Stimulated activated effector memory CD8-positive, alpha-beta T cell treated with anti-CD3 and anti-CD28 coated beads, Interleukin-12 subunit alpha, Interleukin-12 subunit beta, amount 100 ng/mL, for 72 hours (primary cell): ENCODE measurements around the gene MAP1S.
"Not testable (repeated sequence)": the region's sequence is repeated elsewhere in the genome, so short reads cannot be mapped to it uniquely, and the experiment has no call there.

Experiments used
- ATAC-seq: fragments of 150-1000 bp; cut with Tn5 transposase; 2 replicates; pipeline ENCODE4 v1.10.0; 2021
- DNase-seq, 2 donors: peaks; one replicate each; pipeline ENCODE4 v3.0.0; 2021 to 2022; ENCODE audit warnings: low spot score in 2 of 2
- H3K27ac Mint-ChIP-seq: one replicate; pipeline ENCODE4 v1.8.0; 2022; ENCODE audit warnings: mild to moderate bottlenecking, mixed read lengths
- H3K36me3 Mint-ChIP-seq: one replicate; pipeline ENCODE4 v1.8.0; 2022; ENCODE audit warnings: mild to moderate bottlenecking, mixed read lengths
- H3K4me1 Mint-ChIP-seq: one replicate; pipeline ENCODE4 v1.8.0; 2022; ENCODE audit warnings: mixed read lengths
- H3K4me3 Mint-ChIP-seq: one replicate; pipeline ENCODE4 v1.8.0; 2022; ENCODE audit warnings: mild to moderate bottlenecking, mixed read lengths
- H3K9me3 Mint-ChIP-seq: one replicate; pipeline ENCODE4 v1.8.0; 2022; ENCODE audit warnings: mixed read lengths

The MAP1S gene

DNA sequence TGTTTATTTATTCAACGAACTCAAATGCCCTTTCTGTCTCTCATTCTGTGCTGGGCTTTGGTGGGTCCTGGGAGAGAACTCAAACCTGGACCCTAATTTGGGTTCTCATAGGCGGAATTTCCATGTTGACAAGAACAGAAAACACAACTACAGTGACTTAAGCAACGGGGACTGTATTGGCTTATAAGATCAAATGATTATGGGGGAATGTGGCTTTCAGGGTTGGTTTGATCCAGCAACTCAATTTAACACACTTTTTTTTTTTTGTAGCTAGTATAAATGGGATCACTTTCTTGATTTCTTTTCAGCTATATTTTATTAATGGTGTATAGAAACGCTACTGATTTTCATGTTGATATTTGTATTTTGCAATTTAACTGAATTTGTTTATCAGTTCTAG lies 41.9 kb downstream of the MAP1S start:
- Mint-ChIP-seq H3K4me1 (peaks cover 15% of the 10 kb centered on the region), H3K36me3 (peaks cover 94% of the 10 kb centered on the region), H3K4me3 (no peak overlapping the region), H3K27ac (no peak overlapping the region), H3K9me3 (no peaks in the 10 kb centered on the region)
- no peak for ATAC-seq
- DNase-seq: no peak

DNA sequence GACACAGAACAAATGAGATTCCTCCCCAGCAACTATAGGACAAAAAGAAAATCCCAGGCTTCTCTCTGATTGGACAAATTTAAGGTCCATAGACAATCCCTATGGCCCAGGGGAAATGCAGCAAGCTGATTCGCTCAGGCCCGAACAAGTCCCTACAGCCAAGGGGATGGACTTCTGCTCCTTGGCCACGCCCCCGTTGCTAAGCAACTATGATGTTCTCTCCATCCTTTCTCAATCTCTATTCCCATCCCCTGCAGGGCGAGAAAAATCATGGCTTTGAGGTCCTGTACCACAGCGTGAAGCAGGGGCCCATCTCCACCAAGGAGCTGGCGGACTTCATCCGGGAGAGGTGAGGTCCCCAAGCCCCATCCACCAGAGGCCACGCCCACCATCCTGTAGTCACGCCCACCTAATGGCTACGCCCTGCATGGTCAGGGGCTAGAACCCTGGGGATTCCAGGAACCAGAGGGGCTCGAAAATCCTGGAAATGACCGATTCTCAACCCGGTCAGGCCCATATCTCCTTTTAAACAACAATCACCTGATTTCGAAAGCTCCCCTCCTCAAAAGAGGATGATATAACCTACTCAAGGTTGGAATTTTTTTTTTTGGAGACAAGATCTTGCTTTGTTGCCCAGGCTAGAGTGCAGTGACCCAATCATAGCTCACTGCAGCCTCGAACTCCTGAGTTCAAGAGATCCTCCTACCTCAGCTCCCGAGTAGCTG lies 43.4 kb downstream of the MAP1S start:
- Mint-ChIP-seq H3K36me3 (peaks cover 94% of the 10 kb centered on the region), H3K4me3 (no peak overlapping the region), H3K9me3 (no peaks in the 10 kb centered on the region), H3K27ac (no peak overlapping the region), H3K4me1 (peaks cover 12% of the 10 kb centered on the region)
- DNase-seq (no peak), ATAC-seq (peak; percentile 34)

DNA sequence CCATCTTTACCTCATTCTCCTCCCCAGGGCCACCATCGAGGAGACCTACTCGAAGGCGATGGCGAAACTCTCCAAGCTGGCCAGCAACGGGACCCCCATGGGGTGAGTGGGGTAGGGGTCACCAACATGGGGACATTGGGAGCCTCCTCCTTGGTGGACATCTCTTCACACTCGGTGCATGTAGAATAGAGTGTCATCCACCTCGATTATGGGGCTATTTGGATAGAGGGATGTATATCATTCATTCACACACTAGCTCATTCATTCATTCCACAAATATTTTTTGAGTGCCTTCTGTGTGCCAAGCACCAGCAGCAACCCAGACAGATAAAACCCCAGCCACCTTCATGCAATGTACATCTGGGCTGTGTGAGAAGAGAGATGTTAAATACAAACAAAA lies 45.1 kb downstream of the MAP1S start:
- no peak for DNase-seq
- Mint-ChIP-seq H3K36me3 (peaks cover 97% of the 10 kb centered on the region), H3K4me3 (no peak overlapping the region), H3K9me3 (no peaks in the 10 kb centered on the region), H3K4me1 (peaks cover 6% of the 10 kb centered on the region), H3K27ac (peak overlapping the region; percentile 17)
- no peak for ATAC-seq

DNA sequence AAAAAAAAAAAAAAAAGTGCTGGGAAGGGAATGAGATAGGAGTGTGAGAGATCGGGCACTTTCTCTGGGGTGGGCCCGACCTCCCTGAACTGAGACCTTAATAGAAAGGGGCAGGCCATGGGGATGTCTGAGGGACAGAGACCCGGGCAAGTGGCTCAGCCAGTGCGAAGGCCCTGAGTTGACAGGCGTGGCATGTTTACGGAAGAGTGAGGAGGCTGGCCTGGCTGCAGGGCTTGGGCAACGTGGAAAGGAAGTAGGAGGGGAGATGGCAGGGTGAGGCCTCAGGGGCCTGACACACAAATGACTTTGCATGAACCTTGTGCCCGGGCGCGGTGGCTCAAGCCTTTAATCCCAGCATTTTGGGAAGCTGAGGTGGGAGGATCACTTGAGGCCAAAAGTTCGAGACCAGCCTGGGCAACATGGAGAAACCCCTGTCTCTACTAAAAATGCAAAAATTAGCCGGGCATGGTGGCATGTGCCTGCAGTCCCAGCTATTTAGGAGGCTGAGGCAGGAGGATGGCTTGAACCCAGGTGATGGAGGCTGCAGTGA lies 45.9 kb downstream of the MAP1S start:
- peaks cover 97% of the 10 kb centered on the region for H3K36me3 Mint-ChIP-seq
- ATAC-seq (peak; percentile 47), DNase-seq (no peak)
- peaks cover 6% of the 10 kb centered on the region for H3K4me1 Mint-ChIP-seq
- H3K27ac Mint-ChIP-seq: peak overlapping the region; percentile 17
- no peak overlapping the region for H3K4me3 Mint-ChIP-seq
- H3K9me3 Mint-ChIP-seq: no peaks in the 10 kb centered on the region

DNA sequence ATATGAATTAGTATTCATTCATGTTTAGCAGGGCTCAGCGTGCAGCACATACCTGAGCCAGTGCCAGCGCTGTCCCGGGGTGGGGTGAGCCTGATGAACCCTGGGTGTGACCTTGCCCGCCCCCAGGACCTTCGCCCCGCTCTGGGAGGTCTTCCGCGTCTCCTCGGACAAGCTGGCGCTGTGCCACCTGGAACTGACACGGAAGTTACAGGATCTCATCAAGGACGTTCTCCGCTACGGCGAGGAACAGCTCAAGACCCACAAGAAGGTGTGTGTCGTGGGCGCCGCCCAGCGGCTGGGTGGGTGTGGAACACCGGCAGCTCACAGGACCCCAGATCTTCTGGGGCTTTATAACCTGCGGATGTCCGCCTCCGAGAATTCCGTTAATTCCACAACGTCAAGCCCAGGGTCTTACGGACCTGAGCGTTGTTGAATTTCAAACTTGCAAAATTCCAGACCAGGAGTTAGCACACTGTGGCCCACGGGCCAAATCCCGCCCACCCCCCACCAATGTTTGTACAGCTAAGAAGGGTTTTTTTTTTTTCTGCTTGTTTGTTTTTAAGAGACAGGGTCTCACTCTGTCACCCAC lies 47.4 kb downstream of the MAP1S start:
- Mint-ChIP-seq H3K4me1 (peaks cover 6% of the 10 kb centered on the region), H3K4me3 (no peak overlapping the region), H3K27ac (no peak overlapping the region), H3K9me3 (no peaks in the 10 kb centered on the region), H3K36me3 (peaks cover 98% of the 10 kb centered on the region)
- no peak for ATAC-seq
- no peak for DNase-seq

DNA sequence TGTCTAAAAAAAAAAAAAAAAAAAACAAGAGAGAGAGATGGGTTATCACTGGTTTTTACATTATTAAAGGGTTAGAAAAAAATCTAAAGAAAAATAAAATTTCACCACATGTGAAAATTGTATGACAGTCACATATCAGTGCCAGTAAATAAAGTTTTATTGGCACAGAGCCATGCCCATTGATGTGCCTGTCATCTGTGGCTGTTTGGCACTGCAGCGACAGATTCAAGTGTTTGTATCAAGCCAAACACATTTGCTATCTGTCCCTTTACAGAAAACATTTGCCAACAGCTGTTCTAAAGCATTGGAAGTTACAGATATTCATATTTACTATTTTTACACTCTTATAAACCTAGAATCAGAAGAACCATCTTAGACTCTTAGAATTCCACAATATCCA lies 48.3 kb downstream of the MAP1S start:
- H3K27ac Mint-ChIP-seq: no peak overlapping the region
- H3K9me3 Mint-ChIP-seq: no peaks in the 10 kb centered on the region
- no peak overlapping the region for H3K4me3 Mint-ChIP-seq
- ATAC-seq (no peak), DNase-seq (no peak)
- peaks cover 100% of the 10 kb centered on the region for H3K36me3 Mint-ChIP-seq
- peaks cover 6% of the 10 kb centered on the region for H3K4me1 Mint-ChIP-seq

DNA sequence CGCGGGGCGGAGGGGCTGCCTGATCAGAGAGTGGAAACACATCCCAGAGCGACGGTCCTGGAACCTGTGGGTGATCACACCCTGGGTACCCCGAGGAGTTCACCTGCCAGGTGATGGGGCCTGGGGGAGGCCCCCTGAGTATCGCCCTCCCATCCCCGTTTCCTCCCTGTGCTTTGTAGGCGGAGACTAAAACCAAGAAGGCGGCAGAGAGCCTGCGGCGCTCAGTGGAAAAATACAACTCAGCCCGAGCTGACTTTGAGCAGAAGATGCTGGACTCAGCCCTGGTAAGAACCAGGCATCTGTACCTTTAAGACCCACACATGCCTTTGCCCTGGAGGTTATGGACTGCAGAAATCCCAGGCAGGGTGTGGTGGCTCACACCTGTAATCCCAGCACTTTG lies 51.3 kb downstream of the MAP1S start:
- H3K4me3 Mint-ChIP-seq: no peak overlapping the region
- no peak overlapping the region for H3K27ac Mint-ChIP-seq
- ATAC-seq: no peak
- H3K36me3 Mint-ChIP-seq: peaks cover 100% of the 10 kb centered on the region
- DNase-seq: no peak
- H3K4me1 Mint-ChIP-seq: peaks cover 8% of the 10 kb centered on the region
- H3K9me3 Mint-ChIP-seq: no peaks in the 10 kb centered on the region

DNA sequence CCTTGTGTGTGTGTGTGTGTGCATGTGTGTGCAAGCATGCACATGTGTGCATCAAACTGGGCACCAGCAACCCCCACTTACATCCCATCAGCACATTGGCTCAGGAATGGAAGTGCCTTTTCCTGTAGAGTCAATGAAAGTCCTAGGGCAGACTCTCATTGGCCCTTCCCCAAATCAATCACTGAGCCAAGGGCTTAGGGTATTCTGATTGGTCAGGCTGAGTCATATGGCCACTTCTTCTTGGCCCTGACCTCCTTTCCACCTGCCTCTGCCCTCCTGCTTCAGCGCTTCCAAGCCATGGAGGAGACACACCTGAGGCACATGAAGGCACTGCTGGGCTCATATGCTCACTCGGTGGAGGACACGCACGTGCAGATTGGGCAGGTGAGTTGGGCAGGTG lies 52.9 kb downstream of the MAP1S start:
- H3K36me3 Mint-ChIP-seq: peaks cover 100% of the 10 kb centered on the region
- H3K4me1 Mint-ChIP-seq: peaks cover 24% of the 10 kb centered on the region
- H3K9me3 Mint-ChIP-seq: no peaks in the 10 kb centered on the region
- no peak overlapping the region for H3K4me3 Mint-ChIP-seq
- no peak for DNase-seq
- H3K27ac Mint-ChIP-seq: peak overlapping the region; percentile 69
- ATAC-seq: no peak

DNA sequence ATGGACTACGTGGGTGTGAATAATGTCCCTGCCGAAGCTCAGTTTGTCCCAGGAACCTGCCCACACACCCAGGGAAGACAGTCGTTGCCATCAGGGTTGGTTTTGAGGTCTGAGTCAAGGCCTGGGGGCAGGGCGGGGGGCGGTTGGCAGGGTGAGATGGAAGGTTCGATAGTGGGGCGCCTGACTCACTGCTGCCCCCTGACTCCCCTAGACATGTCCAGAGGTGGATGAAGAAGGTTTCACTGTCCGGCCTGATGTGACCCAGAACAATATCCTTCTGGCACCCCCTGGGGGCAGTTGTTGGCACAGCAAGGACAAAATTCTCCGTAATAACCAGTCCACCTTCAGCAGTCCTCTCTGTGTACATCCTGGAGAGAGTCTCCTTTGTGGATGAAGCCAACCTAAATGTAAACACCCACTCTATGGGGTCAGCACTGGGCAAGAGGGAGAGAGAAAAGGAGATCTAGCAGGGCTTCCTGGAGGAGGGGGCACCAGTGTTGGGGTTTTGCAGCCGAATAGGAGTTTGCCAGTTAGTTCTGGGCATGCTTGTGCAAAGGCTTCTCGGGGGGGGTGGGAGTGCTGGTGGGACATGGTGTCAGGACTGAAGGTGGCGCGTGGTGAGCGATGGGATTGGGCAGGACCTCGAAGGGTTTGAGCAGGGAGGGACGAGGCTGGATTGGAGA lies 56.1 kb downstream of the MAP1S start:
- peaks cover 94% of the 10 kb centered on the region for H3K36me3 Mint-ChIP-seq
- peak in 1 of 2 donors; percentile 74 for DNase-seq

DNA sequence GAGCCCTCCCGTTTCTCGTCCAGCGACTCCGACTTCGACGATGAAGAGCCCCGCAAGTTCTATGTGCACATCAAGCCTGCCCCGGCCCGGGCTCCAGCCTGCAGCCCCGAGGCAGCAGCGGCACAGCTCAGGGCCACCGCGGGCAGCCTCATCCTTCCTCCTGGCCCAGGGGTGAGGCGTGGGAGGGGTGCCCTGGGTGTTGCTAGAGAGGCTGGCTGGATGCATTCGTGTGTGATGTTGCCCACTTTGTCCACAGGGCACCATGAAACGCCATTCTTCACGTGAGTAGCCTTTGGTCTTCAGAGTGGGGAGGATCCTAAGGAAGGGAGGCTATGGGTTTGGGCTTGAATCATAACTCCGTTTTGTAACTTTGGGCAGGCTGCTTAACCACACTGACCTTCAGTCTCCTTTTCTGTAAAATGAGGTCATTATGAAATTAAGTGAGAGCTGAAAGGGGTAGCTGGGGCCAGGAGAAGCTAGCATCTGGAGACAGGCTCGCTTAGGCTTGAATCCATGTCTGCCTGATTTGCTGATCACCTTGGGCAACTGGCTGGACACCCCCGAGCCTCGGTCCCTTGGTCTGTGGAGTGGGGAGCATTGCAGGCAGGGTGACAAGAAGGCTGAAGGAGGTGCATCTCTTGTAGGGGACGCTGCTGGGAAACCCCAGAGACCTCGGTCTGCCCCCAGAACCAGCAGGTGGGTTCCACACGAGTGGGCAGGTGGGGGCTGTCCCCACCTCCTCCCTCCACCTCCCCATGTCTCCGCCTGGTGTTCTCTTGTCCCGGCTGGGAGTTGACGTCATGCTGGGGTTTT lies 56.9 kb downstream of the MAP1S start:
- DNase-seq (no peak), ATAC-seq (peak; percentile 85)
- Mint-ChIP-seq H3K4me3 (peak overlapping the region; percentile 42), H3K27ac (peak overlapping the region; percentile 92), H3K9me3 (no peaks in the 10 kb centered on the region), H3K36me3 (peaks cover 86% of the 10 kb centered on the region), H3K4me1 (peaks cover 47% of the 10 kb centered on the region)

More for the DNA sequence above, 56.1 kb downstream of the MAP1S start:
- no peak for ATAC-seq
- peaks cover 47% of the 10 kb centered on the region for H3K4me1 Mint-ChIP-seq
- no peak overlapping the region for H3K4me3 Mint-ChIP-seq
- peak overlapping the region; percentile 72 for H3K27ac Mint-ChIP-seq
- H3K9me3 Mint-ChIP-seq: no peaks in the 10 kb centered on the region

DNA sequence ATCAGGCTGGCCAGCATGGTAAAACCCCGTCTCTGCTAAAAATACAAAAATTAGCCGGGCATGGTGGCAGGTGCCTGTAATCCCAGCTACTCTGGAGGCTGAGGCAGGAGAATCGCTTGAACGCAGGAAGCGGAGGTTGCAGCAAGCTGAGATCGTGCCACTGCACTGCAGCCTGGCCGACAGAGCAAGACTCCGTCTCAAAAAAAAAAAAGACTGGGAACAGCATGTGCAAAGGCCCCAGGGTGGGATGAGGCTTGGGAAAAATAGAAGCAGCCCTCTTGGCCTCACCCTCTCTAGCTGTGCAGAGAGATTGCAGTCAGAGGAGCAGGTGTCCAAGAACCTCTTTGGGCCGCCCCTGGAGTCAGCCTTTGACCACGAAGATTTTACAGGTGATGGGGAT lies 58.6 kb downstream of the MAP1S start:
- not testable (repeated sequence) for ATAC-seq, H3K9me3 Mint-ChIP-seq, H3K4me3 Mint-ChIP-seq, DNase-seq
- Mint-ChIP-seq H3K36me3 (peaks cover 76% of the 10 kb centered on the region), H3K4me1 (peaks cover 47% of the 10 kb centered on the region), H3K27ac (peak overlapping the region; percentile 32)

DNA sequence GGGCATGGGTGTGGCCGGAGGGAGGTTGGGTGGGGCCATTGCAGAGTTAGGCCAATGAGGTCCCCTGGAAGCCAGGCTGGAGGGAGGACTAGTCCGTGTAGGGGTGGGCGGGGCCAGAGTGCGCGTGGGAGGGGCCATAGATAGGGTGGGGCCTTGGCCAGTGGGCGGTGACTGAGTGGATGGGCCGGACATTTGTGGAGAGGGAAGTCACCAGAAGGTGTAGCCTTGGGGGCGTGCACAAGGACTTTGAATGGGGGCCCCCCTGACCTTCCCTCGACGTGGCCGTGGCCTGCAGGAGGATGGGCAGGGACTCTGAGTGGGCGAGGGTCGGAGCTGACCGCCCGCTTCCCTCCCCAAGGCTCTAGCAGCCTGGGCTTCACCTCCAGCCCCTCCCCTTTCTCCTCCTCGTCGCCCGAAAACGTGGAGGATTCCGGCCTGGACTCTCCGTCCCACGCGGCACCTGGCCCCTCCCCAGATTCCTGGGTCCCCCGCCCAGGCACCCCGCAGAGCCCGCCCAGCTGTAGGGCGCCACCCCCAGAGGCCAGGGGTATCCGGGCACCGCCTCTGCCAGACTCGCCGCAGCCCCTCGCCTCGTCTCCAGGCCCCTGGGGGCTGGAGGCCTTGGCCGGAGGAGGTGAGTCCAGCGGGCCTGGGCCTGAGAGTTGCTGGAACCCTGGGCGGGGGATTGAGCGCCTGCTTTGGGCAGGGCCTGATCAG lies 59.1 kb downstream of the MAP1S start:
- Mint-ChIP-seq H3K4me1 (peaks cover 47% of the 10 kb centered on the region), H3K4me3 (no peak overlapping the region), H3K9me3 (no peaks in the 10 kb centered on the region), H3K27ac (peak overlapping the region; percentile 66), H3K36me3 (peaks cover 76% of the 10 kb centered on the region)
- peak; percentile 36 for ATAC-seq
- DNase-seq: peak in 1 of 2 donors; percentile 67

DNA sequence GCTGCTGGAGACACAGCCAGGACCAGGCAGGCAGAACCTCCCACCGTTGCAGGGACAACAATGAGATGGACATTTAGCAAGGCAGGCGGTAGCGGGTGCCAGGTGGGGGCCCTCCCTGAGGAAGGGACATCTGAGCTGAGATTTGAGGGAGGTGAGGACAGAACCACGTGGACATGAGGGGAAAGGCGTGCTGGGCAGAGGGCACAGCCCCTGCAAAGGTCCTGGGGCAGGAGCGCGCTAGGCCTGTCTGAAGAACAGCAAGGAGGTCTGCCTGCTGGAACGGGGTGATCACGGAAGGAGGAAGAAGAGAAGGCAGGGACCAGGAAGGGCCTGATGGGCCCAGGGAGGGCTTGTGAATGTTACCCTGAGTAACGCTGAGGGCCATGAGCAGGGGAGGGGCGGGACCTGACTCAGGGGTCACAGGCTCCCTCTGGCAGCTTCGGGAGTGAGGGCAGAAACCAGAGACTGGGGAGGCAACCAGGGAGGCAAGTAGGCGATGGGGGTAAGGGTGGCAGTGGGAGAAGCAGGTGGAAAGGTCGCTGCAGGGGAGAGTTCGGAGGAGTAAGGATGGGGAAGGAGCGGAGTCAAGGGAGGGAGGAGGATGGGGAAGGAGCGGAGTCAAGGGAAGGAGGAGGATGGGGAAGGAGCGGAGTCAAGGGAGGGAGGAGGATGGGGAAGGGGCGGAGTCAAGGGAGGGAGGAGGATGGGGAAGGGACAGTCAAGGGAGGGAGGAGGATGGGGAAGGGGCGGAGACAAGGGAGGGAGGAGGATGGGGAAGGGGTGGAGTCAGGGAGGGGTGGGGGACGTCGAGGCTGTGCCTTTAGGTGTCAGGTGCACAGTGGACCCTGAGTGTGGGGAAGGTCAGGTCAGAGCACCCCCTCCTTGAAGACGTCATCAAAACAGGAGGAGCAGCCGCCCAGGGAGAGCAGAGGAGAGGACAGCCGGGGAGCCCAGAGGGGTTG lies 60.0 kb downstream of the MAP1S start:
- peak overlapping the region; percentile 66 for H3K27ac Mint-ChIP-seq
- H3K9me3 Mint-ChIP-seq: no peaks in the 10 kb centered on the region
- ATAC-seq (no peak), DNase-seq (no peak)
- no peak overlapping the region for H3K4me3 Mint-ChIP-seq
- H3K36me3 Mint-ChIP-seq: peaks cover 76% of the 10 kb centered on the region
- H3K4me1 Mint-ChIP-seq: peaks cover 52% of the 10 kb centered on the region

DNA sequence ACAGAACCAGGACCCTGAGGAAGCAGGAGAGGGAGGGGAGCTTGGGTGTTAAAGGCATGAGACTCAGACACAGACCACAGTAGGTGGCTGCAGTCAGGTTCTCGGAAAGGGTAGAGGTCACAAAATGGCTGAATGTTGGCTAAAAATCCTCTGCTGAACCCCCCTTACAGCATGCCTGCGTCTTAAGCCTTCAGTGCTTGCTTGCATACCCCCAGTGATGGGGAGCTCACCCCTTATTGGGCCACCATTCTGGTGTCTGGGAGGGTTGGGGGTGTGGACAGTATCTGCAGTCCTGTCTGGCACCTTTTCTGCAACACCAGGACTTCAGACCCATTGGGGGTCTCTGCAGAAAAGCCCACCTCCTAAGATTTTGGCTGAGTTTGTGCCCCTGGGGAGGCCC lies 61.5 kb downstream of the MAP1S start:
- Mint-ChIP-seq H3K27ac (no peak overlapping the region), H3K9me3 (no peaks in the 10 kb centered on the region), H3K4me3 (no peak overlapping the region), H3K4me1 (peaks cover 48% of the 10 kb centered on the region), H3K36me3 (peaks cover 76% of the 10 kb centered on the region)
- ATAC-seq: no peak
- no peak for DNase-seq
